Spleen (tissue), 7 donors: ENCODE data around the gene SSU72.

Source experiments
- POLR2A ChIP-seq, 3 donors: fragments of 450-650 bp; IDR thresholded peaks; one replicate each; pipeline ENCODE4 v1.5.1; 2017; ENCODE audit warnings: antibody characterized with exemption in 3 of 3, mild to moderate bottlenecking in 1 of 3
- POLR2AphosphoS5 ChIP-seq, 3 donors: sonication (generic); formaldehyde crosslinking; IDR thresholded peaks; one replicate each; pipeline ENCODE4 v1.5.1; 2017; ENCODE audit warnings: antibody characterized with exemption in 3 of 3
- TF ChIP-seq, protein P1 (sequence below), 11 experiments: fragments of 200-600 bp in 7 of 11; fragments of 450-650 bp in 4 of 11; sonication (generic) in 4 of 11; IDR thresholded peaks in 8 of 11; conservative IDR thresholded peaks in 3 of 11; 1 replicate in 7 of 11; 2 replicates in 4 of 11; pipeline versions ENCODE4 v1.4.0 to v1.8.0; 2016 to 2021; ENCODE audit warnings: antibody characterized with exemption in 11 of 11, inconsistent platforms in 4 of 11, mild to moderate bottlenecking in 1 of 11
- donor health status: DM: no; HTN: no; CAD: no; lungs with moderate emphysema.
- donor health status: DM: no; HTN: no; CAD: no.
- donor health status: DM: no; HTN: no; CAD: no.

DNA sequence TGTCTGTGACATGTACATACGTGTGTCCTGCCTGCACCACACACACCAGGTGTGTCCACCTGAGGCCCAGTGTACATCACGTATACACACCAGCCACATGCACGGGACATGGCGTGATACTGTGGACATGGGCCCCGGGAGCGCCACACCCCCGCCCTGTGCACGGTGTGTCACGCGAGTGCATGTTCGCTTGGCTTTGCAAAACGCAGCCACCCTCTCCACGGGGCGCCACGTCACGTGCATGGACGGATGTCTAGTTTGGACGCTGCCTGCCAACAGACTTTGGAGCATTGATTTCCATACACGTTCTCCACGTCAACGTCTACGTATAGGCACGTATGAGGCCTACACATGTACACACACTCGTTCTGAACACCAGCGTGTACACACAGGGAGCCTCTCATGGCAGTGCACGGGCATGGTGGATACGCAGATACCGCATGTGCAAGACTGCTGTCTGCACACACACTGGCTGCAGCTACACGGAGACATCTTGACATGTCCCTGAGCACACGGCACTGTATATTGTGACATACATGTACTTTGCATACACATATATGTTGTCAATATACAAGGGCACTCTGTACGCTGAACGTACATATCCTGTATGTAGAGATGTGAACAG, 36.9 kb downstream of the SSU72 start:
- TF ChIP-seq, protein P1, sequence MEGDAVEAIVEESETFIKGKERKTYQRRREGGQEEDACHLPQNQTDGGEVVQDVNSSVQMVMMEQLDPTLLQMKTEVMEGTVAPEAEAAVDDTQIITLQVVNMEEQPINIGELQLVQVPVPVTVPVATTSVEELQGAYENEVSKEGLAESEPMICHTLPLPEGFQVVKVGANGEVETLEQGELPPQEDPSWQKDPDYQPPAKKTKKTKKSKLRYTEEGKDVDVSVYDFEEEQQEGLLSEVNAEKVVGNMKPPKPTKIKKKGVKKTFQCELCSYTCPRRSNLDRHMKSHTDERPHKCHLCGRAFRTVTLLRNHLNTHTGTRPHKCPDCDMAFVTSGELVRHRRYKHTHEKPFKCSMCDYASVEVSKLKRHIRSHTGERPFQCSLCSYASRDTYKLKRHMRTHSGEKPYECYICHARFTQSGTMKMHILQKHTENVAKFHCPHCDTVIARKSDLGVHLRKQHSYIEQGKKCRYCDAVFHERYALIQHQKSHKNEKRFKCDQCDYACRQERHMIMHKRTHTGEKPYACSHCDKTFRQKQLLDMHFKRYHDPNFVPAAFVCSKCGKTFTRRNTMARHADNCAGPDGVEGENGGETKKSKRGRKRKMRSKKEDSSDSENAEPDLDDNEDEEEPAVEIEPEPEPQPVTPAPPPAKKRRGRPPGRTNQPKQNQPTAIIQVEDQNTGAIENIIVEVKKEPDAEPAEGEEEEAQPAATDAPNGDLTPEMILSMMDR (IDR thresholded peaks at IDR 0.05 in 8 of 11, conservative IDR thresholded peaks at IDR 0.05 in 3 of 11): no peak
- TF ChIP-seq POLR2A (IDR thresholded peaks at IDR 0.05): no peak
- peak in 1 of 3 donors; percentile 10 for TF ChIP-seq POLR2AphosphoS5 (IDR thresholded peaks at IDR 0.05)
